Esophagus (tissue), 2 donors: ENCODE measurements around the gene BCDIN3D. TPM values are rescaled to one million over a fixed set of nuclear protein-coding genes. Genes with fewer than 3 reads are reported as not detected.

Source experiments
- H3K27ac ChIP-seq, 2 donors: one replicate each; pipeline ENCODE4 v1.5.1; 2013; ENCODE audit warnings: low read depth in 2 of 2, mild to moderate bottlenecking in 2 of 2, inconsistent platforms in 1 of 2, low read length in 1 of 2, moderate library complexity in 1 of 2
- H3K27me3 ChIP-seq, 2 donors: one replicate each; pipeline ENCODE4 v1.6.1; 2013; ENCODE audit warnings: low read length in 2 of 2, control low read depth in 1 of 2, mild to moderate bottlenecking in 1 of 2; ENCODE audit not compliant: insufficient read depth in 2 of 2, control insufficient read depth in 1 of 2
- H3K36me3 ChIP-seq, 2 donors: one replicate each; pipeline ENCODE4 v1.6.1; 2013; ENCODE audit warnings: low read length in 1 of 2; ENCODE audit not compliant: control insufficient read depth in 2 of 2, insufficient read depth in 2 of 2
- H3K4me1 ChIP-seq, 2 donors: one replicate each; pipeline ENCODE4 v1.6.1; 2013; ENCODE audit warnings: low read length in 1 of 2; ENCODE audit not compliant: control insufficient read depth in 2 of 2, insufficient read depth in 2 of 2
- H3K4me3 ChIP-seq, 2 donors: one replicate each; pipeline ENCODE4 v1.5.1; 2013; ENCODE audit warnings: low read length in 2 of 2, mild to moderate bottlenecking in 2 of 2, low read depth in 1 of 2, moderate library complexity in 1 of 2
- H3K9me3 ChIP-seq, 2 donors: one replicate each; pipeline ENCODE4 v1.6.1; 2013; ENCODE audit warnings: mild to moderate bottlenecking in 2 of 2, low read depth in 1 of 2, low read length in 1 of 2, moderate library complexity in 1 of 2; ENCODE audit not compliant: control insufficient read depth in 2 of 2, insufficient read depth in 1 of 2
- WGBS, 2 donors: extraction: QIAGEN DNeasy Blood & Tissue Kit; methylation state at CpG; one replicate each; pipeline ENCODE4 v1.1.7; 2013; 5-methylcytosine and 5-hydroxymethylcytosine counted together
- polyA plus RNA-seq, 2 donors: library from polyadenylated mRNA; stranded (reverse); fragments of 200-250 nt; gene quantifications; one replicate each; pipeline ENCODE4 v1.2.3, GENCODE V29; 2013
- donor health status: healthy with polysubstance abuse.
- donor health status: Bipolar disorder and iron deficiency.

BCDIN3D gene
- polyA plus RNA-seq, 2 donors = 2.3 to 2.6 TPM

GRCh38 chr12:49870501-49871262 lies 27.8 kb upstream of the BCDIN3D start:
- 96% methylated on average over 11 of the region's 11 CpGs for WGBS, 2 donors
- Histone ChIP-seq H3K4me3 (no peak overlapping the region), H3K27ac (no peak overlapping the region), H3K4me1 (peaks cover 3 to 16% of the 10 kb centered on the region in 2 donors), H3K9me3 (no peaks in the 10 kb centered on the region), H3K36me3 (no peaks in the 10 kb centered on the region), H3K27me3 (peaks cover 0 to 3% of the 10 kb centered on the region in 2 donors)

GRCh38 chr12:49869816-49870500 lies 27.1 kb upstream of the BCDIN3D start:
- Histone ChIP-seq H3K36me3 (no peaks in the 10 kb centered on the region), H3K27ac (peak overlapping the region in 1 of 2 donors; percentile 8), H3K4me1 (peaks cover 3 to 16% of the 10 kb centered on the region in 2 donors), H3K4me3 (no peak overlapping the region), H3K9me3 (no peaks in the 10 kb centered on the region), H3K27me3 (no peaks in the 10 kb centered on the region)
- 91 to 97% methylated on average over 14 of the region's 14 CpGs for WGBS, 2 donors

- Histone ChIP-seq H3K27me3 (no peaks in the 10 kb centered on the region), H3K4me3 (no peak overlapping the region), H3K27ac (peak overlapping the region; percentile 8 to 11), H3K36me3 (no peaks in the 10 kb centered on the region), H3K9me3 (no peaks in the 10 kb centered on the region), H3K4me1 (peaks cover 6 to 19% of the 10 kb centered on the region in 2 donors)
- 30 to 43% methylated on average over 16 of the region's 16 CpGs for WGBS, 2 donors
These were observed 26.3 kb upstream of the BCDIN3D start for GRCh38 chr12:49868952-49869815.

- Histone ChIP-seq H3K4me1 (peaks cover 7 to 21% of the 10 kb centered on the region in 2 donors), H3K9me3 (no peaks in the 10 kb centered on the region), H3K4me3 (no peak overlapping the region), H3K27me3 (no peaks in the 10 kb centered on the region), H3K27ac (peak overlapping the region in 1 of 2 donors; percentile 11), H3K36me3 (no peaks in the 10 kb centered on the region)
- WGBS, 2 donors = 89% methylated on average over 16 of the region's 16 CpGs
These were observed 25.5 kb upstream of the BCDIN3D start for GRCh38 chr12:49868449-49868848.

- Histone ChIP-seq H3K27ac (peak overlapping the region in 1 of 2 donors; percentile 22), H3K4me3 (no peak overlapping the region), H3K27me3 (no peaks in the 10 kb centered on the region), H3K4me1 (peaks cover 7 to 17% of the 10 kb centered on the region in 2 donors), H3K36me3 (no peaks in the 10 kb centered on the region), H3K9me3 (no peaks in the 10 kb centered on the region)
- 53 to 55% methylated on average over 11 of the region's 11 CpGs for WGBS, 2 donors
These were observed 24.9 kb upstream of the BCDIN3D start for GRCh38 chr12:49867570-49868341.

- Histone ChIP-seq H3K4me3 (no peak overlapping the region), H3K36me3 (no peaks in the 10 kb centered on the region), H3K9me3 (no peaks in the 10 kb centered on the region), H3K27ac (no peak overlapping the region), H3K27me3 (no peaks in the 10 kb centered on the region), H3K4me1 (peaks cover 7 to 17% of the 10 kb centered on the region in 2 donors)
- 26 to 29% methylated on average over 19 of the region's 19 CpGs for WGBS, 2 donors
These were observed 24.1 kb upstream of the BCDIN3D start for GRCh38 chr12:49866859-49867569.

- Histone ChIP-seq H3K27ac (no peak overlapping the region), H3K4me3 (no peak overlapping the region), H3K27me3 (no peaks in the 10 kb centered on the region), H3K36me3 (no peaks in the 10 kb centered on the region), H3K4me1 (peaks cover 7 to 17% of the 10 kb centered on the region in 2 donors), H3K9me3 (no peaks in the 10 kb centered on the region)
- WGBS, 2 donors = 86 to 87% methylated on average over 8 of the region's 8 CpGs
These were observed 22.9 kb upstream of the BCDIN3D start for GRCh38 chr12:49865782-49866135.

GRCh38 chr12:49865109-49865781 lies 22.3 kb upstream of the BCDIN3D start:
- Histone ChIP-seq H3K27me3 (no peaks in the 10 kb centered on the region), H3K4me1 (peaks cover 7 to 17% of the 10 kb centered on the region in 2 donors), H3K9me3 (no peaks in the 10 kb centered on the region), H3K27ac (no peak overlapping the region), H3K4me3 (no peak overlapping the region), H3K36me3 (no peaks in the 10 kb centered on the region)
- 90 to 92% methylated on average over 13 of the region's 13 CpGs for WGBS, 2 donors
